H9 (cell line): ENCODE measurements around the gene SLC16A4. TPM values are rescaled to one million over a fixed set of nuclear protein-coding genes. Genes with fewer than 3 reads are reported as not detected.

ENCODE experiments used
- DNase-seq: peaks from one replicate; pipeline ENCODE4 v3.0.0-alpha.2; 2017
- H2AFZ ChIP-seq: one replicate; pipeline ENCODE4 v1.6.1; 2013; ENCODE audit warnings: mild to moderate bottlenecking, low read length, control low read depth, moderate library complexity
- H2AK5ac ChIP-seq: 2 replicates; pipeline ENCODE4 v1.6.1; 2013; ENCODE audit warnings: low read length, control low read depth, mixed read lengths; ENCODE audit not compliant: insufficient read length
- H2BK120ac ChIP-seq: one replicate; pipeline ENCODE4 v1.6.1; 2013; ENCODE audit warnings: low read depth, mild to moderate bottlenecking, low read length, control low read depth, inconsistent platforms; ENCODE audit not compliant: poor library complexity, severe bottlenecking
- H2BK12ac ChIP-seq: 2 replicates; pipeline ENCODE4 v1.6.1; 2013; ENCODE audit warnings: low read length, control low read depth, mixed read lengths, low read depth; ENCODE audit not compliant: insufficient read length
- H2BK15ac ChIP-seq: 2 replicates; pipeline ENCODE4 v1.6.1; 2013; ENCODE audit warnings: low read depth, low read length, control low read depth
- H2BK20ac ChIP-seq: one replicate; pipeline ENCODE4 v1.6.1; 2013; ENCODE audit warnings: low read depth, mild to moderate bottlenecking, low read length, control low read depth, inconsistent platforms; ENCODE audit not compliant: poor library complexity, severe bottlenecking
- H2BK5ac ChIP-seq: 2 replicates; pipeline ENCODE4 v1.6.1; 2013; ENCODE audit warnings: low read length, control low read depth, mixed read lengths; ENCODE audit not compliant: insufficient read length
- H3K14ac ChIP-seq: 2 replicates; pipeline ENCODE4 v1.6.1; 2013; ENCODE audit warnings: low read length, control low read depth; ENCODE audit not compliant: insufficient read depth
- H3K18ac ChIP-seq: 2 replicates; pipeline ENCODE4 v1.6.1; 2013; ENCODE audit warnings: low read depth, mild to moderate bottlenecking, mixed read lengths, low read length, control low read depth; ENCODE audit not compliant: insufficient read length
- H3K23ac ChIP-seq: 2 replicates; pipeline ENCODE4 v1.6.1; 2013; ENCODE audit warnings: low read length, control low read depth, mixed read lengths, low read depth; ENCODE audit not compliant: insufficient read length
- H3K23me2 ChIP-seq: 2 replicates; pipeline ENCODE4 v1.6.1; 2013; ENCODE audit warnings: low read depth, mild to moderate bottlenecking, mixed read lengths, low read length, control low read depth; ENCODE audit not compliant: insufficient read length, poor library complexity, severe bottlenecking
- H3K27ac ChIP-seq: 2 replicates; pipeline ENCODE4 v1.5.1; 2013; ENCODE audit warnings: low read length, control low read depth, mixed read lengths, low read depth; ENCODE audit not compliant: insufficient read length
- H3K27me3 ChIP-seq: 2 replicates; pipeline ENCODE4 v1.6.1; 2013; ENCODE audit warnings: low read length, control low read depth, inconsistent platforms; ENCODE audit not compliant: insufficient read depth
- H3K4ac ChIP-seq: 2 replicates; pipeline ENCODE4 v1.6.1; 2013; ENCODE audit warnings: low read depth, mild to moderate bottlenecking, control low read depth, inconsistent platforms, low read length, moderate library complexity
- H3K4me1 ChIP-seq: 2 replicates; pipeline ENCODE4 v1.6.1; 2013; ENCODE audit warnings: low read length, control low read depth, inconsistent platforms; ENCODE audit not compliant: insufficient read depth
- H3K4me2 ChIP-seq: 2 replicates; pipeline ENCODE4 v1.6.1; 2013; ENCODE audit warnings: low read length, control low read depth, mixed read lengths; ENCODE audit not compliant: insufficient read length, insufficient read depth
- H3K56ac ChIP-seq: 2 replicates; pipeline ENCODE4 v1.6.1; 2013; ENCODE audit warnings: low read depth, mild to moderate bottlenecking, mixed read lengths, low read length, control low read depth; ENCODE audit not compliant: insufficient read length
- H3K79me1 ChIP-seq: 2 replicates; pipeline ENCODE4 v1.6.1; 2013; ENCODE audit warnings: low read depth, mild to moderate bottlenecking, moderate library complexity, low read length, control low read depth, inconsistent platforms; ENCODE audit not compliant: insufficient read depth, poor library complexity, severe bottlenecking
- H3K79me2 ChIP-seq: 2 replicates; pipeline ENCODE4 v1.6.1; 2013; ENCODE audit warnings: low read length, control low read depth, inconsistent platforms; ENCODE audit not compliant: insufficient read depth
- H3K9ac ChIP-seq: 2 replicates; pipeline ENCODE4 v1.6.1; 2013; ENCODE audit warnings: low read length, control low read depth, mixed read lengths; ENCODE audit not compliant: insufficient read length; ENCODE audit errors: extremely low read depth
- H3K9me3 ChIP-seq: one replicate; pipeline ENCODE4 v1.6.1; 2013; ENCODE audit warnings: low read depth, low read length, inconsistent platforms; ENCODE audit not compliant: control insufficient read depth
- H3T11ph ChIP-seq: one replicate; pipeline ENCODE4 v1.6.1; 2013; ENCODE audit warnings: mild to moderate bottlenecking, low read length, control low read depth, inconsistent platforms
- H4K20me1 ChIP-seq: one replicate; pipeline ENCODE4 v1.6.1; 2013; ENCODE audit not compliant: control insufficient read depth, insufficient read length, insufficient read depth
- H4K5ac ChIP-seq: 2 replicates; pipeline ENCODE4 v1.6.1; 2013; ENCODE audit warnings: low read depth, mild to moderate bottlenecking, mixed read lengths, low read length, control low read depth; ENCODE audit not compliant: insufficient read length
- H4K8ac ChIP-seq: replicated peaks from 2 replicates; pipeline ENCODE4 v1.6.1; 2013; ENCODE audit warnings: low read length, control low read depth, mixed read lengths, low read depth; ENCODE audit not compliant: insufficient read length
- H4K91ac ChIP-seq: 2 replicates; pipeline ENCODE4 v1.6.1; 2013; ENCODE audit warnings: low read depth, mild to moderate bottlenecking, moderate library complexity, mixed read lengths, low read length, control low read depth; ENCODE audit not compliant: insufficient read length
- H3K27ac Mint-ChIP-seq, 3 experiments: 2 replicates in 2 of 3; 3 replicates in 1 of 3; pipeline ENCODE4 v1.8.0; 2020 to 2021; ENCODE audit warnings: mixed read lengths in 3 of 3, mild to moderate bottlenecking in 1 of 3, moderate library complexity in 1 of 3
- H3K27me3 Mint-ChIP-seq: 2 replicates; pipeline ENCODE4 v1.8.0; 2021; ENCODE audit warnings: low read depth, mild to moderate bottlenecking, moderate library complexity, mixed read lengths
- H3K36me3 Mint-ChIP-seq, 3 experiments: 2 replicates in 2 of 3; 3 replicates in 1 of 3; pipeline ENCODE4 v1.8.0; 2020 to 2021; ENCODE audit warnings: low read depth in 3 of 3, mixed read lengths in 3 of 3; ENCODE audit not compliant: insufficient read depth in 1 of 3
- H3K4me1 Mint-ChIP-seq, 2 experiments: 2 replicates each; pipeline ENCODE4 v1.8.0; 2020; ENCODE audit warnings: mixed read lengths in 2 of 2
- H3K4me3 Mint-ChIP-seq, 2 experiments: 2 replicates in 1 of 2; 3 replicates in 1 of 2; pipeline ENCODE4 v1.8.0; 2020 to 2021; ENCODE audit warnings: mild to moderate bottlenecking in 2 of 2, mixed read lengths in 2 of 2, moderate library complexity in 1 of 2
- H3K9me3 Mint-ChIP-seq, 2 experiments: 2 replicates in 1 of 2; 3 replicates in 1 of 2; pipeline ENCODE4 v1.8.0; 2020; ENCODE audit warnings: mild to moderate bottlenecking in 2 of 2, mixed read lengths in 2 of 2, moderate library complexity in 1 of 2
- CTCF ChIP-seq: fragments of 200-600 bp; sonication (generic); conservative IDR thresholded peaks from 3 replicates; pipeline ENCODE4 v1.8.0; 2021; ENCODE audit warnings: antibody characterized with exemption, mild to moderate bottlenecking
- WGBS: extraction: QIAGEN DNeasy Blood & Tissue Kit; methylation state at CpG from one replicate; pipeline ENCODE4 v1.1.7; 2013; ENCODE audit warnings: missing lambda C conversion rate, low lambda C conversion rate, mixed read lengths; ENCODE audit not compliant: insufficient read length; ENCODE audit errors: extremely low coverage; 5-methylcytosine and 5-hydroxymethylcytosine counted together
- total RNA-seq: library from RNA; stranded (reverse); gene quantifications from 2 replicates; pipeline ENCODE4 v1.2.1, GENCODE V29; 2021

SLC16A4 gene
- total RNA-seq, 1 experiment from 2014 or later = 0.17 TPM

GRCh38 chr1:110428946-110429345 lies 38.1 kb upstream of the SLC16A4 start:
- Histone ChIP-seq H3K9ac (no peak overlapping the region), H3K27me3 (no peaks in the 10 kb centered on the region; the same call in 1 of the 2 replicates), H3K18ac (no peak overlapping the region), H4K20me1 (no peaks in the 10 kb centered on the region), H3T11ph (no peak overlapping the region), H3K23me2 (no peaks in the 10 kb centered on the region), H3K4me2 (no peak overlapping the region), H3K56ac (no peak overlapping the region), H3K14ac (no peak overlapping the region), H2BK15ac (no peak overlapping the region), H4K91ac (no peak overlapping the region), H3K4ac (no peak overlapping the region), H4K8ac (no peak overlapping the region), H2BK120ac (no peak overlapping the region), H2BK5ac (no peak overlapping the region), H3K79me1 (no peaks in the 10 kb centered on the region), H2AK5ac (no peak overlapping the region), H3K9me3 (no peaks in the 10 kb centered on the region), H2BK20ac (no peak overlapping the region), H4K5ac (no peak overlapping the region), H3K4me1 (no peaks in the 10 kb centered on the region; the same call in 1 of the 2 replicates), H3K23ac (no peak overlapping the region), H3K79me2 (no peaks in the 10 kb centered on the region), H2AFZ (no peak overlapping the region), H2BK12ac (no peak overlapping the region), H3K27ac (no peak overlapping the region)
- no peaks in the 10 kb centered on the region for H3K9me3 Mint-ChIP-seq
- no peak for DNase-seq
- peaks cover 20% of the 10 kb centered on the region for H3K27me3 Mint-ChIP-seq
- H3K36me3 Mint-ChIP-seq = no peaks in the 10 kb centered on the region
- no peak overlapping the region for H3K4me3 Mint-ChIP-seq
- no CpG with 5 or more reads among the region's 4 CpGs for WGBS
- TF ChIP-seq CTCF = no peak
- no peak overlapping the region for H3K27ac Mint-ChIP-seq
- H3K4me1 Mint-ChIP-seq = peaks cover 24 to 25% of the 10 kb centered on the region in 2 experiments
